GM21825 (cell line): ENCODE results near the gene MED27.
"Not testable (repeated sequence)": the region's sequence is repeated elsewhere in the genome, so short reads cannot be mapped to it uniquely, and the experiment has no call there.

Experiments
- ATAC-seq: cut with Tn5 transposase; IDR thresholded peaks from one replicate; pipeline ENCODE4 v1.9.1; 2021; ENCODE audit warnings: mild to moderate bottlenecking, moderate library complexity; ENCODE audit not compliant: unreplicated experiment

The MED27 gene

DNA sequence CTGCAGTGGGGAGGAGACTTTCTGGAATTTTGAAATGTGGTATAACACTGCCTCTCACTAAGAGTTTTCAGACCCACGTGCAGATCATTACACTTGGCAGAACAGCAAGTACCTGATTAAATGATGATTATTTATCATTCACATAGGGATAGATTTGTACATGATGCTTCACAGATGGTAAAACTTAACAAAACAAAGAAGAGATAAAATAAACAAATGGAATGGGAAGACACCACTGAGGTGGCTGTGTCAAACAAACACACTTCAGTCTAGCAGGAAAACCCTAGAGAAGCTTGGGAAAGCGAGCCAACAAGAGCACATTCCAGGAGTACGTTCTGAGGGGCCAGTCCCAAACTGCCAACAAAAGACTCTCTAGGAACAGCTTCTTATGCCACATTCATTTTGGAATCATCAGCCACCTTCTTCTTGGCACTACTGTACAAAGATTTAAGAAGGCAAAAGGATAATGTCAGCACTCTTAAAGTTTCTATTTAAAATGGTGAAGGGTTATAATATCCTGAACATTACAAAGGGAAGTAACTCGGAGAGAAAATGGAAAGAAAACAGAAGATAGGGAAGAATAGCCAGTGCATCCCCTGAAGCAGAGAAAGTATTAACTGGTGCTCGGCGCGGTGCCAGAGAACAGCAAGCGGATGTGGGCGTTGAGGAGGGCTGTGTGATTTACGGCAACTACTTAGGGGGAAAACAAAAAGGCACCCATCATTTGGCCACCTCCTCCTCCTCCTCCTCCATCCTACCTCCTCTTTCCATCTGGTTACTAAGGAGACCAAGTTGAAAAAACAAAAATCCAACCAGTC is 1.6 kb downstream of the MED27 start:
- no peak for ATAC-seq

GRCh38 chr9:132075853-132076252 is 3.8 kb downstream of the MED27 start:
- no peak for ATAC-seq

- ATAC-seq, result no peak
These were observed 4.9 kb downstream of the MED27 start for GRCh38 chr9:132074736-132075135.

DNA sequence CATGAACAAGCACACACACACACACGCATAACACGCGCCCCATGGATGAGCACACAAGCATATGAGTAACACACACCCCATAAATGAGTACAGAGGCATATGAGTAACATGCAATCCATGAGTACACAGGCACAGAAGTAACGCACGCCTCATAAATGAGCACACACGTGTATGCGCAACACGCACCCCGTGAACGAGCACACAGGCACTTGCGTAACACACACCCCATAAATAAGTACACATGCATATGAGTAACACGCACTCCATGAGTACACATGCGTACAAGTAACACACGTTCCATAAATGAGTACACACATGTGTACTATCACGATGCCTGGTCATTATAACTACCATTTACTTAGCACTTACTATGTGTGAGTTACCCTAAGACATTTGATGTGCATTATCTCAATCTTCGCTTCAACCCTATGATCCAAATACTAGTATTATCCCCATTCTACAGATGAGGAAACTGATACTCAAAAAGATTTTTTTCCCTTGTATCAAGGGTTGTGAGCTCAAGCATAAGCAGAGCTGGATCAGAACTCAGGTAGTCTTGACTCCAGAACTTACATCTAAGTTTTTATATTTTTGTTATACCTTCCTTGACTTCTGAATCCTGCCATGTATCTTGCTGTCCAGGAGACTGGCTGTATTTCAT is 7.7 kb downstream of the MED27 start:
- ATAC-seq, result no peak

GRCh38 chr9:132069046-132069898 is 10.4 kb downstream of the MED27 start:
- no peak for ATAC-seq

GRCh38 chr9:132068605-132069004 is 11.1 kb downstream of the MED27 start:
- no peak for ATAC-seq

DNA sequence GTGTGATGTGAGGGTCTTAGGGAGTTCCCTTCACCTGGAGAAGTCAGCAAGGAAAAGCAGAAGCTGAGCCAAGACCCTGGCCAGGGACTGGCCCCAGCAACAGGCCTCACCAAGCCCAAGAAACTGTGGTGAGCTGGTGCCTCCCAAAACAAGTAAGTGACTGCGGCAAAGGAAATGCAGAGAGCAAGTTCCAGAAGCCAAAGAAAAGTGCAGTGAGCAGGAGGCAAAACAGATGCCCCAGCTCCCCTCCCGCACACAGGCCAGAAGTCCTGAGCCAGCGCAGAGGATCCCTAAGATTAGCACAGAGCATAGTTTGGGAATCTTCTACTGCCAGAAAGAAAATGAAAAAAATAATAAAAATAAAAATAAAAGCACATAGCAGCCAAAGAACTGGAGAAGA is 13.2 kb downstream of the MED27 start:
- ATAC-seq, result no peak

DNA sequence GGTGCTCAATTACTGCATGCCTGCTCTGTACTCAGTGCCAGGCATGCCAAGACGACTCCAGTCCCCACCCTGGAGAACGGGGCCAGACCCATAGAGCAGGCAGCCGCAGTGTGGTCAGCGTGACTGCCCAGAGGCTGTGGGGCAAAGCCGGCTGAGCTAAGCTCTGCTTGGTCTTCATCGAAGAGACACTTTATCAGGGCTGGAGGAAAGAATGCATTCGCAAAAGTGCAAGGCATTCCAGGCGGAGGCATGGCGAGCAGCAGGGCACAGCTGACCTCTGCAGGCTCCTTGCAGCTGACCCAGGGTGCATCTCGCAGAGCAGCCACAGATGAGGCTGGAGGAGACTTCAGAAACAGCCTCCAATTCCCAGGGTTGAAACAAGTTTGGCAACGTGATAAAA is 13.6 kb downstream of the MED27 start:
- ATAC-seq, result no peak

- no peak for ATAC-seq
These were observed 16.4 kb downstream of the MED27 start for GRCh38 chr9:132063281-132063680.

DNA sequence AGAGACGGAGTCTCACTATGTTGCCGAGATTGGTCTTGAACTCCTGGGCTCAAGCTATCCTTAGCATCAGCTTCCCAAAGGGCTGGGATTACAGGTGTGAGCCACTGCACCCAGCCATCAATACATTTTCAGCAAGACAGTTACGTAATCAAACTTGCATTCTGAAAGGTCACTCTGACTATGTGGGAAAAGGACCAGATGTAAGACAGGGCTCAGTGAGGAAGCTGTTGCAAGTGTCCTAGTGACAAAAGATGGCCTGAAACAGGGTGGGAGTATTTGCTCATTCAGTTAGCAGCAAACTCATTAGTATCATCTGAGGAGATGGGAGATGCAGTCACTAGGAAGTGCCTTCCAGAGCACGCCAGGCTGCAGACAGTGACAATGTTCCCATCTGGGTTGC is 16.9 kb downstream of the MED27 start:
- ATAC-seq, result no peak

GRCh38 chr9:132061526-132061925 is 18.1 kb downstream of the MED27 start:
- no peak for ATAC-seq

DNA sequence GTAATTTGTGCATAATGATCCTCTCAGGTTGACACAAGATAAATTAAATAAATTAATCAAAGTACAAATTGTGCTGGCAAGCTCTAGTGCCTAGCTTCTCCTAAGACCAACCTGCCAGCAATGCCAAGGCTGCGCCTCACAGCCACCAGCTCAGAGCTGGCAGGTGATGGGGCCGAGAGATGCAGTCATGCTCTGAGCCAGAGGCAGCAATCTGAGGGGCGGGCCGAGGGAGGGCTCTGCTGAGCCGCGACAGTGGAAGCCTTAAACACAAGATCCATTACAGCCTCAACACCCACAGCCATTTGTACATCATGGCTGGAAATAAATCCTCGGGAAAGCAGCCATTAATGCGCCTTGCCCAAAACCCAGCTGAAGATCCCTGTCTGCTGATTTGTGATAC is 20.3 kb downstream of the MED27 start:
- ATAC-seq, result no peak

DNA sequence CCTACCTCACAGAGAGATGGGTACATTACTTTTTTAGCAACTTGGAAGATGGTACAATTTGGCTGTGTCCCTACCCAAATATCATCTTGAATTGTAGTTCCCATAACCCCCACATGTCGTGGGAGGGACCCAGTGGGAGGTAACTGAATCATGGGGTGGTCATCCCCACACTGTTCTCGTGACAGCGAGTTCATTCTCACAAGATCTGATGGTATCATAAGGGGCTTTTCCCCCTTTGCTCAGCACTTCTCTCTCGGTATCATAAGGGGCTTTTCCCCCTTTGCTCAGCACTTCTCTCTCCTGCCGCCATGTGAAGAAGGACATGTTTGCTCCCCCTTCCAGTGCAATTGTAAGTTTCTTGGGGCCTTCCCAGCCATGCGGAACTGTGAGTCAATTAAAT is 21.4 kb downstream of the MED27 start:
- ATAC-seq, result not testable (repeated sequence)

DNA sequence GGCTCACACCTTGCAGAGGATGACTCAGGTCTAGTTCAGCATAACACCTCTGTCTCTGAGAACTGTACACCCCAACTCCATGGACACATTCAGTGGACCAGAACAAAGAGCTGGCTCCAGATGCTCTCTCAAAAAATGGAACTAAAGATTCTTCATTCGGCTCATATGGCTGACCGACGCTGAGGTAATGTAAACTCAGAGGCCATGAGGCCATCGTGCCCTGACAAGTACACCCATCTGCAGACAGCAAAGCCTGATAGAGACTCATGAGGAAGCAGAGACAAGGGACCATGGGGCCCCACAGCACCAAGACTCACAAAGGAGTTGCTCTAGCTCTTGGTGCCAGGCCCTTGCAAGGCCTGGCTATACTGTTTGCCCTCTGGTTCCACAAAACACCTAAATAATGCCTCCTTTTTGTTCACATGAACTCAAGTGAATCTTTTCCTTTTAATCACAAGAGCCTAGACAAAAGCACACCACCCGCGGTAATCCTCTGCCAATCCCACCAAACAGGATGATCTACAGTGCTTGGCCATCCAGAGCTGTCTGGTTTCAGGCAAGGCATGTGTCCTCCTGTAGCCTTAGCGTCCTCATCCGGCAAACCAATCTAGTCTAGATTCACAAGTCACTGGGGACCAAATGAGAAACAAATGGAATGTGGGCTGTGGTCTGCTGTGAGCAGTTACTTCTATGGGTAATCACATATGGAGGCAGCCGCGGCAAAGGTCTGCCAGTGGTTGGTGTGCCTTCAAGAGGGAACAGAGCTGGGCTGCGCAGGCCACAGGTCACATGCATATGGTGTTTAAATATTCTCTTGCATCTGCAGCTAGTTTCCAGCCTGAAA is 22.7 kb downstream of the MED27 start:
- no peak for ATAC-seq

DNA sequence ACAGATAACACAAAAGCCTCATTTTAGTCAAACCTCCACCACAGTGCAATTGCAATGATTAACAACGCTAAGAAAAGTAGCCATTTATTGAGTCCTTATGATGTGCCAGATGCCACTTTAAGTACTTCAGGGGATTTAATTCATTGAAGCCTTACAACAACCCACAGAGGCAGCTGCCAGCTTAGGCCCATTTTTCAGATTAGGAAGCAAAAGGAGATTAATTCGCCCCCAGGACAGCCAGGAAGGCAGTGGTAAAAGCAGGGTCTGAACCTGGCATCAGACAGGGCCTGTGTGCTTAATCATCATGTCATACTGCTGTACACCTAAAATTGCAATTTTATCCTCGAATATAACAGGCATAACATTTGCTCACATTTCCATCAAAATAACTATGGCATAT is 23.9 kb downstream of the MED27 start:
- ATAC-seq, result no peak

DNA sequence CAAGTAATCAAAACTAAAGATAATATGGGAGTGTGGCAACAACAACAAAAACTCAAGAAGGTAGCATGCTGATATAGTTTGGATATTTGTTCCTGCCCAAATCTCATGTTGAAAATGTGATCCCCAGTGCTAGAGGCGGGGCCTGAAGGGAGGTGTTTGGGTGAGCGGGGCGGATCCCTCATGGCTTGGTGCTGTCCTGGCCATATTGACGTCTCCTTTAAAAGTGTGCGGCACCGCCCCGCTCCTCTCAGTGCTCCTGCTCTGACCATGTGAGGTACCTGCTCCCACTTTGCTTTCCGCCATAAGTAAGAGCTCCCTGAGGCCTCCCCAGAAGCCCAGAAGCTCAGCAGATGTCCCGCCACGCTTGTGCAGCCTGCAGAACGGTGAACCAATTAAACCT is 25.6 kb downstream of the MED27 start:
- ATAC-seq, result no peak

DNA sequence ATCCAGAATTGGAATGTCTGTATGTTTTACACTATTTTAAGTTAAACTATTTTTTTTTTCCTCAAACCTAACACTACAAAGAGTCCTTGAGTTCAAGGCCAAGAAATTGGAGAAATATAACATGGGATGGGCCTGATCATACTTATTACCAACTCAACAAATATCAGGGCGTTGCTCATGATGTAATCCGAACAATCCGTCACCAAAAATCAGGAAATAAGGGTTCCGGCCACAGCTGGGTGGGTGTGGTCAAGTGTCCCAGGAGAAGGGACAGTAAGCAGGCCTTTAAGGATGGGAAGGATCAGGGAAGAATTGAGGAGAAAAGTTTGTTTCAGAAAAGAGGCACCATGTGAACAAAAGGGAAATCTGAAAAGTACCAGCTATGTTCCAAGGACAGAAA is 29.8 kb downstream of the MED27 start:
- ATAC-seq, result no peak

DNA sequence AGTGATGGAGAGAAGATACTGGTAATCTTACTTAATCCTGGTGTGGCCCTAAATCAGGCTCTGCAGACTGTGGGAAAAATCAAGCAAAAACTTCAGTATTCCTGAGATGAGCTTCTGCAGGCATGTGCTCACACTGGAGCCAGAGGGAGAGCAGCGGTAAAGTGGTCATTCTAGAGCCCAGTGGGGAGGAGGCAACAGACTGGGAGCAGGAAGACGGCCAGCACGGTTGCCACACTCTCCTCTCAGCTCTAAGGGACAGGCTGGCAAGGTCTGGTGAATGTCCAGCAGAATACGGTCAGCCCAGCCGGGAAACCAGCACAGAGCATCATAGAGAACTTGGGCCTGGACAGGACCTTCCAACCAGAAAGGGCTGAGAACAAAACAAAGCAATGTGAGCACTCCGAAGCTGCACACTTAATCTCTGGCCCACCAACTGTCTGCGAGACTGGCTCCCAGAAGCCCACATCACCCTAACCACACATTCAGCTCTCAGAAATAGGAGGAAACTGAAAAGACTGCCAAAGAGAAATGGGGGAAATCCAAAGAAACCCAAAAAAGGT is 30.3 kb downstream of the MED27 start:
- no peak for ATAC-seq

DNA sequence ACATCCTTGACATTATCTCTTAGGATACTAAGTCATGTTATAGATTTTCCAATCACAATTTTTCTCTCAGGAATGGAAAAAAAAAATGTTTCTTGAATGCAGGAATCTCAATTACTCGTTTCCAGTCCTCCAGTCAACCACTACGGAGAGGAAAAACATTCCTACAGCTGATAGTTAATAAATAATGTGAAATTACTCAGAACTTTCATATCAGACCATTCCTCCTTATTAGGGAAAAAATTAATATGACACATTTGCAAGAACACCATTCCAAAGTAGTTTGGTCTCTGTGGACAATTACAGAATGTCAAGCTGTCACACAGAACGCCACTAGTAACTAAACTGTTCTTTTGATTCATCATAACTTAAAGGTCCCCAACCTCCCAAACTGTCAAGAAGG is 31.5 kb downstream of the MED27 start:
- ATAC-seq, result no peak

DNA sequence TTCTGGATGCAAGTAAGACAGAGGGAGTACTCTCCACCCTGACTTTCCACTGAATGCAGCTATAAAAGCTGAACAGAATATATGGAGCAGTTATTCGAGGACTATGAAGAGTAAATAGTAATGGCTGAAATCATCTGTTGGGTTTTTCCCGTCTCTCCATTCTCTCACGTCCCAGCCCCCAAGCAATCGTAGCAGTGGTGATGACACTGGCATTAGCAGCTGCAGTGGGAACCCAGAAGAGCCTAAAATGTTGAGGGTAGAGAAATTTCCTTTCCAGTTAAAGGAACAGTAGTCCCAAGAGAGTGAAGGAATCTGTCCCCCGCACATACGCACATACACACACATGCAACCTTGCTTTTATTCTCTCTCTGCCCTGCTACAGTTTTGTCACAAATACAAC is 33.2 kb downstream of the MED27 start:
- ATAC-seq, result no peak
